NT2/D1 (cell line): ENCODE data around the gene PTGDS.

Experiments used
- SUZ12 ChIP-seq: IDR thresholded peaks from 2 replicates; pipeline ENCODE4 v1.6.1; 2011; ENCODE audit not compliant: insufficient read length, insufficient read depth; ENCODE audit errors: extremely low read depth
- YY1 ChIP-seq: IDR thresholded peaks from 2 replicates; pipeline ENCODE4 v1.6.1; 2011; ENCODE audit not compliant: insufficient read length, insufficient read depth
- ZNF274 ChIP-seq: IDR thresholded peaks from 2 replicates; pipeline ENCODE4 v1.6.1; 2011; ENCODE audit warnings: mild to moderate bottlenecking, low read depth, low read length

DNA sequence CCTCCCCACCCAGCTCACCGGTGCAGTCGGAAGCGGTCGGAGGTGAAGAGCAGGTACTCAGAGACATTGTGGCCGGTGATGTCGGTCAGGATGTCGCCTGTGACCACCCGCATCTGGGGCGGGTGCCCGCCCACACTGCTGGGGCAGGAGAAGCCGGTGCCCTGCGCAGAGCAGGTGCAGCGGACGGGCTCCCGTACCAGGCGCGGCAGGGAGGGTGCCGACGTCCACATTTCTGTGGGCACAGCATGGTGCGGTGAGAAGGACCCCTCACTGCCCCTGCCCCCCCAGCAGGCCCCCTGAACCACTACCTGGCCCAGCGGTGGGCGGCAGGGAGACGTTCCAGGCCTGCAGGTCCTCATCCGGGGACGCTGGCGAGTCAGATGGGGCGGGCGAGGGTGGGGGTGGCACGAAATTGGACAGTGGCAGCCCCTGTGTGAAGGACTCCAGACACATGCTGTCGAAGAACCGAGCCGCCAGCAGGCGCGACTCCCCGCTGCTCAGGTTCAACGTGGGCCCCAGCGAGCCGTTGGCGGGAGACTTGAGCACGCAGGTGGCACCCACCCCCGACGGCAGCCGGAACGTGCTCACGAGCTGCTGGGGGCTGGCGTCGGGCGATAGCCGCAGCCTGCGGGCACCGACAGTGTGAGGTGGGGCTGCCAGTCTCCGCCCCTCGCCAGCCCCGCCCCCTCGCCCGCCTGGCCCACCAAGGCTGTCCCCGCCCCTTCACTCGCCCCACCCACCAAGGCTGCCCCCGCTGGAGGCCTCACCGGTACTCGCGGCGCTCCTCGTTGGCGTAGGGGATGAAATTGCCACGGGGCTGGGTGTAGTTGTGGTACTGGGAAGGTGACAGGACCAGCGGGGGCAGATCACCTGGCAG lies 35.6 kb downstream of the PTGDS start:
- no peak for TF ChIP-seq ZNF274
- TF ChIP-seq YY1 = no peak
- no peak for TF ChIP-seq SUZ12
